Endothelial cell (in vitro differentiated cells): Measurements from ENCODE around the gene UBE2U. TPM values are rescaled to one million over a fixed set of nuclear protein-coding genes. Genes with fewer than 3 reads are reported as not detected.
"Not testable (repeated sequence)": the region's sequence is repeated elsewhere in the genome, so short reads cannot be mapped to it uniquely, and the experiment has no call there.

Source experiments
- DNase-seq: peaks from one replicate; pipeline ENCODE4 v3.0.0; 2021; ENCODE audit warnings: low spot score
- H3K27ac Mint-ChIP-seq: one replicate; pipeline ENCODE4 v1.8.0; 2021; ENCODE audit warnings: mixed read lengths, inconsistent platforms; ENCODE audit not compliant: unreplicated experiment
- H3K27me3 Mint-ChIP-seq: one replicate; pipeline ENCODE4 v1.8.0; 2021; ENCODE audit warnings: mild to moderate bottlenecking, moderate library complexity, mixed read lengths, inconsistent platforms; ENCODE audit not compliant: unreplicated experiment
- H3K36me3 Mint-ChIP-seq: one replicate; pipeline ENCODE4 v1.8.0; 2021; ENCODE audit warnings: mild to moderate bottlenecking, low read depth, mixed read lengths, inconsistent platforms; ENCODE audit not compliant: unreplicated experiment
- H3K4me1 Mint-ChIP-seq: one replicate; pipeline ENCODE4 v1.8.0; 2021; ENCODE audit warnings: mild to moderate bottlenecking, mixed read lengths, inconsistent platforms; ENCODE audit not compliant: unreplicated experiment
- H3K4me3 Mint-ChIP-seq: one replicate; pipeline ENCODE4 v1.8.0; 2021; ENCODE audit warnings: mild to moderate bottlenecking, mixed read lengths, inconsistent platforms; ENCODE audit not compliant: unreplicated experiment
- H3K9me3 Mint-ChIP-seq: one replicate; pipeline ENCODE4 v1.8.0; 2021; ENCODE audit warnings: mixed read lengths, inconsistent platforms; ENCODE audit not compliant: unreplicated experiment
- CTCF ChIP-seq: fragments of 200-600 bp; sonication (generic); IDR thresholded peaks from one replicate; pipeline ENCODE4 v1.5.0; 2021; ENCODE audit warnings: antibody characterized with exemption; ENCODE audit not compliant: unreplicated experiment
- total RNA-seq: library from RNA; stranded (reverse); fragmentation: NEBNext Ultra II Directional; extraction: Animal tissue kit (Norgen Biotek cat#: 25700); gene quantifications from one replicate; pipeline ENCODE4 v1.2.1, GENCODE V29; 2021; ENCODE audit not compliant: unreplicated experiment

Gene UBE2U
- total RNA-seq, 1 donor from 2014 or later = not detected

GRCh38 chr1:64235181-64235580 is 31.8 kb downstream of the UBE2U start:
- no peak overlapping the region for H3K4me3 Mint-ChIP-seq
- peaks cover 16% of the 10 kb centered on the region for H3K4me1 Mint-ChIP-seq
- no peaks in the 10 kb centered on the region for H3K36me3 Mint-ChIP-seq
- H3K27ac Mint-ChIP-seq = no peak overlapping the region
- no peak for TF ChIP-seq CTCF
- DNase-seq = no peak
- H3K9me3 Mint-ChIP-seq = no peaks in the 10 kb centered on the region
- peaks cover 1% of the 10 kb centered on the region for H3K27me3 Mint-ChIP-seq

GRCh38 chr1:64235910-64236309 is 32.5 kb downstream of the UBE2U start:
- Mint-ChIP-seq H3K4me1 (peaks cover 11% of the 10 kb centered on the region), H3K4me3 (no peak overlapping the region), H3K9me3 (no peaks in the 10 kb centered on the region), H3K36me3 (no peaks in the 10 kb centered on the region), H3K27ac (no peak overlapping the region), H3K27me3 (peaks cover 1% of the 10 kb centered on the region)
- DNase-seq = no peak
- TF ChIP-seq CTCF = no peak

- H3K4me1 Mint-ChIP-seq = peaks cover 5% of the 10 kb centered on the region
- H3K9me3 Mint-ChIP-seq = no peaks in the 10 kb centered on the region
- no peaks in the 10 kb centered on the region for H3K27me3 Mint-ChIP-seq
- H3K27ac Mint-ChIP-seq = no peak overlapping the region
- no peaks in the 10 kb centered on the region for H3K36me3 Mint-ChIP-seq
- no peak overlapping the region for H3K4me3 Mint-ChIP-seq
- no peak for DNase-seq
- no peak for TF ChIP-seq CTCF
Observed at GRCh38 chr1:64236541-64236954, 33.1 kb downstream of the UBE2U start.

GRCh38 chr1:64239519-64239918 is 36.1 kb downstream of the UBE2U start:
- not testable (repeated sequence) for H3K9me3 Mint-ChIP-seq, H3K36me3 Mint-ChIP-seq, DNase-seq, H3K4me3 Mint-ChIP-seq, H3K27me3 Mint-ChIP-seq, H3K27ac Mint-ChIP-seq
- peaks cover 10% of the 10 kb centered on the region for H3K4me1 Mint-ChIP-seq

- no peak overlapping the region for H3K27ac Mint-ChIP-seq
- H3K36me3 Mint-ChIP-seq = no peaks in the 10 kb centered on the region
- no peak for DNase-seq
- no peaks in the 10 kb centered on the region for H3K9me3 Mint-ChIP-seq
- no peak overlapping the region for H3K4me3 Mint-ChIP-seq
- H3K27me3 Mint-ChIP-seq = no peaks in the 10 kb centered on the region
- peaks cover 16% of the 10 kb centered on the region for H3K4me1 Mint-ChIP-seq
- TF ChIP-seq CTCF = no peak
Observed at GRCh38 chr1:64240206-64240605, 36.8 kb downstream of the UBE2U start.

- no peak overlapping the region for H3K27ac Mint-ChIP-seq
- H3K27me3 Mint-ChIP-seq = no peaks in the 10 kb centered on the region
- no peak for DNase-seq
- H3K4me1 Mint-ChIP-seq = peaks cover 22% of the 10 kb centered on the region
- no peak for TF ChIP-seq CTCF
- H3K36me3 Mint-ChIP-seq = no peaks in the 10 kb centered on the region
- no peak overlapping the region for H3K4me3 Mint-ChIP-seq
- H3K9me3 Mint-ChIP-seq = no peaks in the 10 kb centered on the region
Observed at GRCh38 chr1:64241069-64241468, 37.6 kb downstream of the UBE2U start.
